Activated T-helper 2 cell treated with anti-CD3 and anti-CD28 coated beads, Interferon-gamma antibody, Interleukin-2, Interleukin-4, amounts not matched to agents 10 μg/mL and 5 μg/mL and 100 μg/mL, durations not matched to agents 14 hours and 24 hours and 36 hours (primary cell): ENCODE results near the gene SYNRG. TPM values are rescaled to one million over a fixed set of nuclear protein-coding genes. Genes with fewer than 3 reads are reported as not detected.

ENCODE experiments used
- DNase-seq: peaks from one replicate; pipeline ENCODE4 v3.0.0; 2021; ENCODE audit warnings: low spot score
- H3K27ac Mint-ChIP-seq: one replicate; pipeline ENCODE4 v1.8.0; 2021; ENCODE audit warnings: mixed read lengths
- H3K27me3 Mint-ChIP-seq: one replicate; pipeline ENCODE4 v1.8.0; 2021; ENCODE audit warnings: low read depth, mixed read lengths
- H3K36me3 Mint-ChIP-seq: one replicate; pipeline ENCODE4 v1.8.0; 2021; ENCODE audit warnings: low read depth, mixed read lengths
- H3K4me1 Mint-ChIP-seq: one replicate; pipeline ENCODE4 v1.8.0; 2021; ENCODE audit warnings: low read depth, mixed read lengths
- H3K4me3 Mint-ChIP-seq: one replicate; pipeline ENCODE4 v1.8.0; 2021; ENCODE audit warnings: low read depth, mild to moderate bottlenecking, moderate library complexity, mixed read lengths
- H3K9me3 Mint-ChIP-seq: one replicate; pipeline ENCODE4 v1.8.0; 2021; ENCODE audit warnings: mixed read lengths
- intact Hi-C: fragments of 100-400 bp; cut with micrococcal nuclease; formaldehyde crosslinking; loops from one replicate; pipeline ENCODE4 v1.15.1; 2023
- total RNA-seq: library from RNA; stranded (reverse); gene quantifications from 2 replicates; pipeline ENCODE4 v1.2.3, GENCODE V29; 2022

SYNRG gene
- total RNA-seq, 1 donor from 2014 or later = 43.7 TPM

GRCh38 chr17:37502009-37502936 lies 106.9 kb downstream of the SYNRG start:
- Mint-ChIP-seq H3K27ac (no peak overlapping the region), H3K9me3 (no peaks in the 10 kb centered on the region), H3K4me1 (peaks cover 10% of the 10 kb centered on the region), H3K36me3 (peaks cover 3% of the 10 kb centered on the region), H3K4me3 (no peak overlapping the region), H3K27me3 (no peaks in the 10 kb centered on the region)
- no peak for DNase-seq
- intact Hi-C loops = no loop called here

DNA sequence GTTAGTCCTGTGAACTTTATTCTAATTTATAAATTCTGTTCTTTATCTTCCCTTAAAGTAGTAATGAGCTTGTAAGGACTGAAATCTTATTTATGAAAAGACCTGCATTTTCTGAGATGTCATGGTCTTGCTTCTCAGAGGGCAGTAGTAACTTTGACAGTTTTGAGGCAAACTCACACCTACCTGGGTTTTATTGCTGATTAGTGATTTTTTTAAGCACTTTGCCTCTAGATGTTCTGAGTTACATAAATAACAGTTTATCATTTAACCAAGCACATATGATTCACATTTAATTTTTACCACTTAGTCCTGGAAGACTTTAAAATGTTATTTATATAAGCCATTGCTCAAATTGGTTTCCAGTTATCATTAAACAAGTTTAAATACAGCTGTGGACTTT lies 108.8 kb downstream of the SYNRG start:
- Mint-ChIP-seq H3K4me3 (no peak overlapping the region), H3K27ac (no peak overlapping the region), H3K36me3 (peaks cover 3% of the 10 kb centered on the region), H3K9me3 (no peaks in the 10 kb centered on the region), H3K27me3 (no peaks in the 10 kb centered on the region), H3K4me1 (peaks cover 3% of the 10 kb centered on the region)
- intact Hi-C loops = no loop called here
- DNase-seq = no peak

- Mint-ChIP-seq H3K27ac (no peak overlapping the region), H3K4me1 (peaks cover 27% of the 10 kb centered on the region), H3K9me3 (no peaks in the 10 kb centered on the region), H3K36me3 (peaks cover 9% of the 10 kb centered on the region), H3K27me3 (no peaks in the 10 kb centered on the region), H3K4me3 (no peak overlapping the region)
- DNase-seq = no peak
- intact Hi-C loops = no loop called here
Observed at GRCh38 chr17:37494971-37495370, 114.2 kb downstream of the SYNRG start.

DNA sequence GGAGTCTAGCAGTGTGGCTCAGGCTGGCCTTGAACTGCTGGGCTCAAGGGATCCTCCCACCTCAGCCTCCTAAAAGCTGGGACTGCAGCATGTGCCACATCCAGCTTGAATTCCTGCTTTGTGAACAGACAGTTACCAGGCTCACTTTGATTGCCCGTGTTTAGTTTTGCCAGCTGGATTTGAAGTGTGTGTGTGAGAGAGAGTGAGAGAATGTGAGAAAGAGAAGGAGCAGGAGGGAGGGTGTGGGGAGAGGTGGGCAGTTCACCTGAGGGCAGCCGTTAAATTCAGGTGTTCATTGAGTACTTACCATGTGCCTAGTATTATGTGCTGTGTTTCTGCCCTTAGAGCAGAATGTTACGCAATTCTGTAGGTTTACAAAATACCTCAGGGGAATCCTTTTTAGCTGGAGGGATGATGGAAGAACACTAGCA lies 114.8 kb downstream of the SYNRG start:
- peaks cover 27% of the 10 kb centered on the region for H3K4me1 Mint-ChIP-seq
- no peak overlapping the region for H3K4me3 Mint-ChIP-seq
- intact Hi-C loops = no loop called here
- peaks cover 9% of the 10 kb centered on the region for H3K36me3 Mint-ChIP-seq
- no peaks in the 10 kb centered on the region for H3K27me3 Mint-ChIP-seq
- no peak for DNase-seq
- no peaks in the 10 kb centered on the region for H3K9me3 Mint-ChIP-seq
- no peak overlapping the region for H3K27ac Mint-ChIP-seq

DNA sequence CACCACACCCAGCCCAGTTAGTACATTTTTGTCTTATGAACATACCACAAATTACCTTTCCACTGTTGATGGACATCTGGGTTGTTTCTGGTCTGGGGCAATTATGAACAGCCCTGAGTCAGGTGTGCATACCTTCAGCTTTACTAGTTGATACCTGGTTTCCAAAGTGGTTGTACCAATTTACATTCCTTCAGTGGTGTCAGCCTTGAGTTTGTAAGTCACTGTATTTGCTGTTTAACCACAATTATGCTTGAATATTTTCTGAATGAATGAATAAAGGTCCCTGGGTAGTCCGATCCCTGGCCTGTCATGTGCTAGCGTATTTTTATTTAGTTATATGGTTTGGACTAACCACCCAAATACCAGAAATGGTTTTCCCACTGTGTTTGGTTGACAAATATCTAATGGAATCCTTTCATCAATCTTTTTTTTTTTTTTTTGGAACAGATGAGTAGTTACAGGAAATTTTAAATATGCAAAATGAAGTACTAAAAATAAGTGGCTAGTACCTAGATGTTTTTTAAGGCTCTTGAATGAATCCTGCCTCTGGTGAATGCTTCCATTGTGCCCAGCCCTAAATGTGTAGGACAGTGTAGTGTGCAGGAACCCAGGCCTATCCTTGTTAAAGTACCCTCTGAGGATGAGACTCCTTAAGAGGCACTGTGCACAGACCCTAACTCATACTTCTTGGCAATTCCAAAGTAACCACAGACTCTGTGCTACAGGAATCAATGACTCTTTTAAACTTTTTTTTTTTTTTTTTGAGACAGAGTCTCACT lies 115.8 kb downstream of the SYNRG start:
- Mint-ChIP-seq H3K27ac (no peak overlapping the region), H3K36me3 (peaks cover 9% of the 10 kb centered on the region), H3K4me3 (no peak overlapping the region), H3K27me3 (no peaks in the 10 kb centered on the region), H3K9me3 (no peaks in the 10 kb centered on the region), H3K4me1 (peaks cover 32% of the 10 kb centered on the region)
- intact Hi-C loops = no loop called here
- DNase-seq = no peak

- H3K4me3 Mint-ChIP-seq = no peak overlapping the region
- intact Hi-C loops = no loop called here
- no peaks in the 10 kb centered on the region for H3K27me3 Mint-ChIP-seq
- no peak for DNase-seq
- H3K4me1 Mint-ChIP-seq = peaks cover 39% of the 10 kb centered on the region
- no peaks in the 10 kb centered on the region for H3K9me3 Mint-ChIP-seq
- no peak overlapping the region for H3K27ac Mint-ChIP-seq
- H3K36me3 Mint-ChIP-seq = peaks cover 9% of the 10 kb centered on the region
Observed at GRCh38 chr17:37492167-37492566, 117.1 kb downstream of the SYNRG start.

DNA sequence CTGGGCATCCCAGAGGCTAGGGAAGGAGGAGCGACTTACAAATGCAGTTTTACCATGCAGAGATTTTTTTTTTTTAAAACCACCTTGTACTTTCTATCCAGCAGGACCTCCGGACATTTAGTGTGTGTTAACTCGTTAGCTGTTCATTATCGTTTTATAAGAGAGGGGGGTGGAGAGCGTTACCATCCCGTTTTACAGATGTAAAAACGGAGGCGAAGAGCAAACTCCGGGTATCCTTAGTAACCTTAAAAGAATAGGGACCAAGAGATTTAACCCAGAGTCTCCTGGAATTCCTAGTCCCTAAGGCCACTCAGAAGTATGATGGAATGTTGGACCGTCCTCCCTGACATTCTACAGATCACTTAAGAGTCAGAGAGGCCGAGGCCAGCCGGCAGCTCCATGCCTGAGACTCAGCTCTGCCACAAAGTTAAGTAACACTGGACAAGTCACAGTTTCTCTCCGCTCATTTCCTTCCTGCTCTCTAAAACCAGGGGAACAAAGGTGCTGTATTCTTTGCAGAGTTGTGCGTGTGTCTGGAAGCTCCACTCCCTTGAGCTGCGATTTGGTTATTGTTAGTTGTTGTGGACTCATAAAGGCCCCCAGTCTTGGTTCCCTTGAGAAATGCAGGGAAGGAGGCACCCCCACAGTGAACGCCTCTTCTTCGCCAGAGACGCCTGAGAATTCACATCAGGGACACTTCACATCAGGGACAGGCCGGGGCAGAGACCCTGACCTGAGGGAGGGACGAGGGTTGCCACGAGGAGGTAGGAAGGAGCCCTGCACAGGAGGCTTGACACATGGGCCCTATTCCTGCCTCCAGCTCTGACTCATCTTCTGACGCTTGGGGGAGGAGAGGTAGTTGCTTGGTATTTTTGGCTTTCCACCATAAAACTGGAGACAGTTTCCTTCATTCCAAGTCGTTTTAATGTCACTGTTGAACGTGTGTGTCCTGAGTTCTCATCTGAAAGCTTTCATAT lies 118.3 kb downstream of the SYNRG start:
- H3K4me3 Mint-ChIP-seq = peak overlapping the region; percentile 89
- H3K27ac Mint-ChIP-seq = peak overlapping the region; percentile 79
- H3K9me3 Mint-ChIP-seq = no peaks in the 10 kb centered on the region
- H3K4me1 Mint-ChIP-seq = peaks cover 40% of the 10 kb centered on the region
- intact Hi-C loops = loop anchor here (2.0 kb wide), 1 partner anchor 84 kb away; the partner anchor contains the start of genes ACACA and TADA2A
- no peak for DNase-seq
- H3K36me3 Mint-ChIP-seq = peaks cover 9% of the 10 kb centered on the region
- no peaks in the 10 kb centered on the region for H3K27me3 Mint-ChIP-seq

DNA sequence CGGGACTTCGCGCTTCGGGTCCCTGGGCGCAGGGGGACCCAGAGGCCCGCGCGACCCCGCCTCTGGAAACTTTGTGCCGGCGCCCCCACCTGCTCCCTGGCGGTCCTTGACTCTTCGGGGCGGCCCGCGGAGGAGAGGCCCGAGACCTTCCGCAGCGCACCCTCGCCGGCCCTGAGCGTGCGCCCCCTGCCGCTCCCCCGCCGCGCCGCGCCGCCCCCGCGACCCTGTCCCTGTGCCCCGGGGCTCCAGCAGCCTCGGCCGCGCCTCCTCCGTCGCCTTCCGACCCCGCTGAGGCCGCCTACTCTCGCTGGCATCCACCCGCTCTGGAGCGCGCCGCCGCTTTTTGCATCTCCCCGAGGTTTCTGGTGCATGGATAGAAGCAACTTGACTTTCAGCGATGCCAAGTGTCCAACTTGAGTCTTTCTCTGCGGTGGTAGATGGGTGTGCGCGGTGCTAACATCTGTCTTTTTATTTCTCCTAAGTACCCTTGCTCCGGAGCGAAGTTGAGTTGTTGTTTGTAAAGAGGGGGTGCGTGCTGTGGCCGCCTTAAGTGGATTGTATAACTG lies 119.1 kb downstream of the SYNRG start:
- H3K4me3 Mint-ChIP-seq = peak overlapping the region; percentile 89
- no peaks in the 10 kb centered on the region for H3K27me3 Mint-ChIP-seq
- peaks cover 40% of the 10 kb centered on the region for H3K4me1 Mint-ChIP-seq
- no peaks in the 10 kb centered on the region for H3K9me3 Mint-ChIP-seq
- peaks cover 9% of the 10 kb centered on the region for H3K36me3 Mint-ChIP-seq
- intact Hi-C loops = loop anchor here (2.0 kb wide), 1 partner anchor 83 kb away; the partner anchor contains the start of genes ACACA and TADA2A
- H3K27ac Mint-ChIP-seq = peak overlapping the region; percentile 79
- peak; percentile 66 for DNase-seq

- intact Hi-C loops = loop anchor here (2.0 to 5.0 kb wide), 3 partner anchors 59 to 118 kb away; partner anchors contain the start of genes ACACA, SYNRG and TADA2A
- Mint-ChIP-seq H3K36me3 (peaks cover 9% of the 10 kb centered on the region), H3K4me1 (peaks cover 40% of the 10 kb centered on the region), H3K4me3 (peak within 1 kb of the TSS; percentile 92), H3K27ac (peak within 1 kb of the TSS; percentile 94), H3K27me3 (no peaks in the 10 kb centered on the region), H3K9me3 (no peaks in the 10 kb centered on the region)
- peak; percentile 77 for DNase-seq
Observed at GRCh38 chr17:37489197-37490001, 119.8 kb downstream of the SYNRG start, which contains the start of gene DUSP14. Gene DUSP14, plus strand, starts transcription at chr17:37489891. Its CDS starts 22,382 bp downstream, at chr17:37512273.

DNA sequence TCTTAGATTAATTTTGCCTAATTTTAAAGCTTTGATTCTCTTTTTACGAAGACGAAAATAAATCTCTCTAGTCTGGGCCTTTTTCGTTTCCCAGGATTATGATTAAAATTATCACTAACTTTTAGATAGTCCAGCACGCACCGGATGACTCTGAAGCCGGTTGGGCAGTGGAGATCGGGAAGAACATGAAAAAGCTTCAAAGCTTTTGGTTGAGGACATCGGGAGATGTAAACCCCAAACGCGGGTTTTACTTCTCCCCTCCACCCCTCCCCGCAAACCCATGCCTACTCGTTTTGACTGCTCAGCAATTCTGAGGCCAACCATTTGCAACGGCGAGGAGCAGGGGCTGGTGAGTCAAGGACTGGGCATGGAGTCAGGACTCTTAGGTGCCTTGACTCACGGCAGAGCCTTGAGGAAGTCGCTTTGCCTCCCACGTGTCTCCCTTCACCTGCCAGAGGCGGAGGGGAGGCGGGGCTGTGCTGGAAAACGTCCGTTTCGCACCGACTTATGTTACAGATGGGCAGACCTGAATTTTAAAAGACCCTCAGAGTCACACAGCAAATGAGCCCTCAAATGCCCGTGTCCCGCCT lies 120.5 kb downstream of the SYNRG start:
- Mint-ChIP-seq H3K9me3 (no peaks in the 10 kb centered on the region), H3K4me3 (peak overlapping the region; percentile 92), H3K27ac (peak overlapping the region; percentile 94), H3K27me3 (no peaks in the 10 kb centered on the region), H3K4me1 (peaks cover 40% of the 10 kb centered on the region), H3K36me3 (peaks cover 12% of the 10 kb centered on the region)
- intact Hi-C loops = loop anchor here (2.0 to 5.0 kb wide), 2 partner anchors 58 to 119 kb away; partner anchors contain the start of gene SYNRG
- DNase-seq = peak; percentile 28
